ENCODE measurements around the gene ITGA5.

ITGA5 gene

GRCh38 chr12:54376596-54376995 lies 42.5 kb downstream of the ITGA5 start:
- Histone ChIP-seq H3K4me3 (ENCODE audit: insufficient read depth, low read length, poor library complexity, severe bottlenecking) (no peak overlapping the region), H2AFZ (ENCODE audit: low read depth, low read length, severe bottlenecking) (no peak overlapping the region), H3K9me3 (ENCODE audit: insufficient read depth, low read length) (no peaks in the 10 kb centered on the region), H3K27ac (ENCODE audit: low read depth, low read length) (no peak overlapping the region), H3K9ac (ENCODE audit: low read length) (no peak overlapping the region), H3K36me3 (ENCODE audit: low read length) (no peaks in the 10 kb centered on the region), H4K20me1 (ENCODE audit: low read depth, low read length) (no peaks in the 10 kb centered on the region), H3K27me3 (ENCODE audit: low read length) (no peaks in the 10 kb centered on the region), H3K79me2 (ENCODE audit: insufficient read depth, low read length) (no peaks in the 10 kb centered on the region), H3K9me2 (replicated peaks; ENCODE audit: insufficient read depth, low read length) (no peaks in the 10 kb centered on the region), H3F3A (ENCODE audit: insufficient read depth) (no peaks in the 10 kb centered on the region), H3K4me2 (ENCODE audit: low read depth, low read length, poor library complexity, severe bottlenecking) (no peak overlapping the region)
- no peak for TF ChIP-seq EZH2phosphoT487 (conservative IDR thresholded peaks at IDR 0.05; ENCODE audit: low read length)
- no peak for TF ChIP-seq CTCF (IDR thresholded peaks at IDR 0.05; ENCODE audit: insufficient read depth, low read length, poor library complexity, severe bottlenecking)

- Histone ChIP-seq H3K9me2 (replicated peaks; ENCODE audit: insufficient read depth, low read length) (no peaks in the 10 kb centered on the region), H3F3A (ENCODE audit: insufficient read depth) (no peaks in the 10 kb centered on the region), H2AFZ (ENCODE audit: low read depth, low read length, severe bottlenecking) (no peak overlapping the region), H3K9ac (ENCODE audit: low read length) (no peak overlapping the region), H3K36me3 (ENCODE audit: low read length) (no peaks in the 10 kb centered on the region), H3K4me3 (ENCODE audit: insufficient read depth, low read length, poor library complexity, severe bottlenecking) (no peak overlapping the region), H3K79me2 (ENCODE audit: insufficient read depth, low read length) (no peaks in the 10 kb centered on the region), H4K20me1 (ENCODE audit: low read depth, low read length) (no peaks in the 10 kb centered on the region), H3K27ac (ENCODE audit: low read depth, low read length) (no peak overlapping the region), H3K27me3 (ENCODE audit: low read length) (no peaks in the 10 kb centered on the region), H3K9me3 (ENCODE audit: insufficient read depth, low read length) (no peaks in the 10 kb centered on the region), H3K4me2 (ENCODE audit: low read depth, low read length, poor library complexity, severe bottlenecking) (no peak overlapping the region)
- TF ChIP-seq EZH2phosphoT487 (conservative IDR thresholded peaks at IDR 0.05; ENCODE audit: low read length) = no peak
- no peak for TF ChIP-seq CTCF (IDR thresholded peaks at IDR 0.05; ENCODE audit: insufficient read depth, low read length, poor library complexity, severe bottlenecking)
Observed at GRCh38 chr12:54375259-54375579, 43.8 kb downstream of the ITGA5 start.

GRCh38 chr12:54374562-54375258 lies 44.4 kb downstream of the ITGA5 start:
- H3K9me3 ChIP-seq (ENCODE audit: insufficient read depth, low read length) = no peaks in the 10 kb centered on the region
- H3K79me2 ChIP-seq (ENCODE audit: insufficient read depth, low read length) = no peaks in the 10 kb centered on the region
- H3K27me3 ChIP-seq (ENCODE audit: low read length) = no peaks in the 10 kb centered on the region
- no peak overlapping the region for H2AFZ ChIP-seq (ENCODE audit: low read depth, low read length, severe bottlenecking)
- H3F3A ChIP-seq (ENCODE audit: insufficient read depth) = no peaks in the 10 kb centered on the region
- no peak overlapping the region for H3K4me2 ChIP-seq (ENCODE audit: low read depth, low read length, poor library complexity, severe bottlenecking)
- no peaks in the 10 kb centered on the region for H4K20me1 ChIP-seq (ENCODE audit: low read depth, low read length)
- H3K9me2 ChIP-seq (replicated peaks; ENCODE audit: insufficient read depth, low read length) = no peaks in the 10 kb centered on the region
- no peak overlapping the region for H3K4me3 ChIP-seq (ENCODE audit: insufficient read depth, low read length, poor library complexity, severe bottlenecking)
- H3K27ac ChIP-seq (ENCODE audit: low read depth, low read length) = no peak overlapping the region
- TF ChIP-seq EZH2phosphoT487 (conservative IDR thresholded peaks at IDR 0.05; ENCODE audit: low read length) (no peak), CTCF (IDR thresholded peaks at IDR 0.05; ENCODE audit: insufficient read depth, low read length, poor library complexity, severe bottlenecking) (no peak)
- H3K36me3 ChIP-seq (ENCODE audit: low read length) = no peaks in the 10 kb centered on the region
- H3K9ac ChIP-seq (ENCODE audit: low read length) = no peak overlapping the region
